Skin epidermis (tissue), 12 donors: Measurements from ENCODE around the gene MIS18A.
"Not testable (repeated sequence)": the region's sequence is repeated elsewhere in the genome, so short reads cannot be mapped to it uniquely, and the experiment has no call there.

ENCODE experiments used
- H3K27ac ChIP-seq, 21 experiments: fragments of 200-600 bp; sonication (generic) in 11 of 21; one replicate each; pipeline ENCODE4 v1.5.0; 2020; ENCODE audit warnings: mild to moderate bottlenecking in 3 of 21, inconsistent platforms in 2 of 21, moderate library complexity in 2 of 21
- H3K4me3 ChIP-seq, 7 experiments: fragments of 200-600 bp; sonication (generic) in 2 of 7; one replicate each; pipeline ENCODE4 v1.5.0; 2020; ENCODE audit warnings: inconsistent platforms in 2 of 7, mild to moderate bottlenecking in 2 of 7, moderate library complexity in 1 of 7

The MIS18A gene

GRCh38 chr21:32306021-32306780 is 27.4 kb upstream of the MIS18A start:
- H3K4me3 ChIP-seq: no peak overlapping the region
- H3K27ac ChIP-seq: no peak overlapping the region

- Histone ChIP-seq H3K4me3 (no peak overlapping the region), H3K27ac (no peak overlapping the region)
Measured at GRCh38 chr21:32304998-32305397, 26.1 kb upstream of the MIS18A start.

- Histone ChIP-seq H3K4me3 (no peak overlapping the region), H3K27ac (no peak overlapping the region)
Measured at GRCh38 chr21:32303385-32303784, 24.5 kb upstream of the MIS18A start.

DNA sequence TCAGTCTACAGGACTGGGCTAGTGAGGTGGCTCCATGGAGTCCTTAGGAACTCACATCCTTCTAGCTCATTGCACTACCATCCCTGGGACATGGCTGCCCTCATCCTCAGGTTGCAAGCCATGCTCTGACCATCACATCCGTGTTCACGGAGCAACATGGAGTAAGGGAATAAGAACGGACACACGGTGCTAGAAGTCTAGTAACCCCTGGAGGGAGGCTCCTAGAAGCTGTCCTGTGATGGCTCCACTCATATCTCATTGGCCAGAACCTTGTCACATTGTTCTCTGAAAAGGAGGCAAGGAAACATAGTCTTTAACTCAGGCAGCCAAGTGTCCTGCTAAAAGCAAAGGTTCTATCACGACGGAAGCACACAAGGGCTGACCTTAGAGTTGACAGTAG is 23.7 kb upstream of the MIS18A start:
- Histone ChIP-seq H3K4me3 (no peak overlapping the region), H3K27ac (no peak overlapping the region)

DNA sequence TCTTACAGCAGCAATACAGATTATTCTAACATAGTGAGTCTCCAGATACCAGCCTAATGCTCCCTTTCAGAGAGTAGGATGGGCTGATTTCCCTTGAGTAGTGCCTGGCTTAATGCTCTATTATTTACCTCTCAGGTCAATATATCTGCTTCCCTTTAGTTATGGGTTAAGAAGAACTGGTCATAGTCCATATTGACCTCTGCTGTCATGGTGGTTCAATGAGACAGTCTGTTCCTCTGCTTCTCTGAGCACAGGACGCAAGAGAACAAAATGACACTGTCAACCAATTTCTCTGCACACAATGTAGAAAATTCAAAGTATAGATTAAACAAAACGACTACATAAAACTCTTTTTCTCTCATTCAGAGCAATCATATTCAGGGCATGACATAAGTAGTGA is 22.7 kb upstream of the MIS18A start:
- Histone ChIP-seq H3K27ac (no peak overlapping the region), H3K4me3 (no peak overlapping the region)

- no peak overlapping the region for H3K4me3 ChIP-seq
Measured at GRCh38 chr21:32300117-32300681, 21.4 kb upstream of the MIS18A start.

DNA sequence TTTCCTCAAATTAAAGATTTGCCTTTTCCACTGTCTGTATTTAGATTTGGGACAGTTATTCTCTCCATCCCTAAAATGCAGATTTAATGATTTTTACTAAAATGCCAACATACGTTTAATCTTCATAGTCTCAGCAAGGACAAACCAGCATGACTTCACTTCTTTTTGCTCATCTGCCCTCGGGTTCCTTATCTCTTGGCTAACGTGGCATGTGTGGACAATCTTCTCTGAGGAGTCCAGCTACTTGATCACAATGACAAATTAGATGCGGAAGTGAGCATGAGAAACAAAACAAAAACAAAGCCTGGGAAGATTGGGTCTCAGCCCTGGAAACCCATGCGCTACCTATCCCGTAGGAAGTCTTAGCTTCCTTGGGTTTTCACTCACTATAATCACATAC is 20.8 kb upstream of the MIS18A start:
- Histone ChIP-seq H3K27ac (no peak overlapping the region), H3K4me3 (no peak overlapping the region)

More at GRCh38 chr21:32300117-32300681, 21.4 kb upstream of the MIS18A start:
- H3K27ac ChIP-seq: no peak overlapping the region

GRCh38 chr21:32298658-32299081 is 19.8 kb upstream of the MIS18A start, which contains the start of gene MRAP:
Gene MRAP, plus strand, starts transcription at chr21:32298855. Its CDS starts 117 bp downstream, at chr21:32298972.
- no peak within 1 kb of the TSS for H3K4me3 ChIP-seq
- peak within 1 kb of the TSS in 2 of 21 experiments; percentile 24 to 65 for H3K27ac ChIP-seq

DNA sequence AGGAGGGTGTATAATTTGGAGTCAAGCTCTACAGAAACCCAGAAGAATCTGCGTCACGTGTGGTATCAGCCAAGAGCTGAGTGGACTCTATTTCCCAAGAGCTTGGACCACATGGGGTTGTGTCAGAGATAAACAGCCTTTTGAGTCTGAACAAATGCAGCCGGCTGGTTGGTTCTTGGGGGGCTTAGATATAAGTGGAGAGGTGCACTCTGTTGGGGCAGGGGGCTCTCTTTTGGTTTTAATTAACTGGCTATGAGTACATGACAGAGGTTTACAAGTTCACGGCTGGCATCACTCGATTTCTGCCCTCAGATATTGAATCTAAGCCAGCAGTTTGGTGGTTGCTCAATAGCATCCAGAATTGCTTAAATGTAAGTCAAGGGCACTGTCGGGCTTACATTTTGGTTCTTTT is 19.3 kb upstream of the MIS18A start:
- Histone ChIP-seq H3K4me3 (no peak overlapping the region), H3K27ac (peak overlapping the region in 2 of 21 experiments; percentile 24 to 65)

DNA sequence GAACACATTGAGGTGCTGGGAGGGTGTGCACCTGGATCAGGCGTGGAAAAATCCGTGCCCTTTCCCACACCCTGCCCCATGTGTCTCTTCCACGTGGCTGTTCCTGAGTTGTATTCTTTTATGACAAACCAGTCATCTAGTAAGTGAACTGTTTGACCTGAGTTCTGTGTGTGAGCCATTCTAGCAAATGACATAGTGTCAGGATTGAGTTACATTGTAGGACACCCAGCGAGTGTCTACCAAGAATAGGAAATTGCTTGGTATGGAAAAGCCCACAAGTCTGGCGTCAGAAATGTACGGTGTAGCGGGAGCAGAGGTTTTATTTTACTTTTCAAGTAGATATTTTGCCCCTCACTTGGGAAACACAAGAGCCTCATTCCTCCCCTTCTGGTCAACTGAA is 18.6 kb upstream of the MIS18A start:
- peak overlapping the region in 1 of 21 experiments; percentile 65 for H3K27ac ChIP-seq
- H3K4me3 ChIP-seq: no peak overlapping the region

DNA sequence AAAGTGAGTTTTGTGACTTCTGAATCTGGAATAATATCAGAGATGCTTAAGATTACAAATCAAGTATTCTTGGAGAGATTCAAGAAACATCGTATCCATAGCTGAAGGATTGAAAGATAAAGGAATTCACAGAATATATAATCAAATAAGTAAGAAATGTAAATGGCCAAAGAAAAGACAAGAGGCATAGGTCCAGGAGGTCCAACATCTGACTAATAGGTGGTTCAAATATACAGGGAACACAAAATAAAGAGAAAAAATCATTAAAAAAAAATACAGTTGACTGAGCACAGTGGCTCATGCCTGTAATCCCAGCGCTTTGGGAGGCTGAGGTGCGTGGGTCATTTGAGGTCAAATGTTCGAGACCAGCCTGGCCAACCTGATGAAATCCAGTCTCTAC is 6.6 kb upstream of the MIS18A start:
- Histone ChIP-seq H3K4me3 (no peak overlapping the region), H3K27ac (no peak overlapping the region)

GRCh38 chr21:32282992-32283391 is 4.1 kb upstream of the MIS18A start:
- no peak overlapping the region for H3K4me3 ChIP-seq

GRCh38 chr21:32281531-32281930 is 2.7 kb upstream of the MIS18A start:
- Histone ChIP-seq H3K27ac (no peak overlapping the region), H3K4me3 (no peak overlapping the region)

More at GRCh38 chr21:32282992-32283391, 4.1 kb upstream of the MIS18A start:
- no peak overlapping the region for H3K27ac ChIP-seq

DNA sequence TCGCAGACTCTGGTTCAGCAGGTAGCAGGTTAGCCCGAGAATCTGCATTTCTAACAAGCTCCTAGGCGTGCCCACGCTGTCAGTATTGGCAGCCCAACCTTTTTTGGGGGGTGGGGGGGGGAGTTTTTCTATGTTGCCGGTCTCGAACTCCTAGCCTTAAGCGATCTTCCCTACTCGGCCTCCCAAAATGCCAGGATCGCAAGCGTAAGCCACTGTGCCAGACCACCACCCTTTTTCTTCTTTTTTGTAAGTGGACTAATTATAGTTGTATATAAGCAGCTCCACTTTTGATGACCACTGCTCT is 480 bp upstream of the MIS18A start:
- peak overlapping the region in 20 of 21 experiments; percentile 13 to 90 (median 78) for H3K27ac ChIP-seq
- peak overlapping the region; percentile 72 to 99 (median 93) for H3K4me3 ChIP-seq

GRCh38 chr21:32278103-32278502 is 746 bp downstream of the MIS18A start:
- H3K27ac ChIP-seq: peak overlapping the region in 17 of 21 experiments; percentile 44 to 89 (median 80)
- H3K4me3 ChIP-seq: peak overlapping the region; percentile 72 to 99 (median 93)

GRCh38 chr21:32276671-32277070 is 2.2 kb downstream of the MIS18A start:
- Histone ChIP-seq H3K4me3 (no peak overlapping the region), H3K27ac (no peak overlapping the region)

DNA sequence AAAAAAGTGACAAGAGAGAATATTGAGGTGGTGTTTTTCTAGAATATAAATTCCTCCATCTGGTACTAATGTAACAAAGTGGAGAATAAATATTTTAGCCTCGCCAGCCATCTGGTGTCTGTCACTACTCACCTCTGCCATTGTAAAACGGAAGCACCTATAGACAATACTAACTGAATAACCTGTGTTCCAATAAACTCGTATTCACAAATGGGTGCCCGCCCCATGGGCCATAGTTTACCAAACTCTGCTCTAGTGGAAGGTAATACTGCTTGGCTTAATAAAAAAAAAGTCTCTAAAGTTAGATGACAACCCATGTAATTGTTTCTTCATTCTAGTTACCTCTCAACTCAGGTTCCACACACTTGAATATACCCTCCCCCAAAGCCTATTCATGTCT is 8.1 kb downstream of the MIS18A start:
- Histone ChIP-seq H3K4me3 (no peak overlapping the region), H3K27ac (no peak overlapping the region)

- not testable (repeated sequence) for H3K27ac ChIP-seq, H3K4me3 ChIP-seq
Measured at GRCh38 chr21:32265321-32265720, 13.5 kb downstream of the MIS18A start.

DNA sequence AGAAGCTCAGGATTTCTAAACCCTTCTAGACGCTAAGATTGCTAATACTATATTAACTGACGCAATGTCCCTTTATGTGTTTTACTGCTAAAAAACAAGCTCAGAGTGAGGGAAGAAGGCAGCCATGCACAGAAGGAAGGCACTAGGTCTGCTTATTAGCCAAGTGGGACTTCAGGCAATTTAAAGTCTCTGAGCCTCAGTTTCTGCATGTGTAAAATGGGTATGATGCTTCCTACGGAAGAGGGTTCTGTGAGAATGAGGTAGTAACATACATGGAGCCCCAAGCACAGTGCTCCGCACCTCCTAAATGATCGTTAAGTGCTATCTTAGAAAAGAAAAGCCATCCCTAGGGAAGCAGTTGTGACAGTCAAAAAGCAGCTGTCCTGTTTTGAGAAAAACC is 16.9 kb downstream of the MIS18A start:
- Histone ChIP-seq H3K27ac (no peak overlapping the region), H3K4me3 (no peak overlapping the region)

DNA sequence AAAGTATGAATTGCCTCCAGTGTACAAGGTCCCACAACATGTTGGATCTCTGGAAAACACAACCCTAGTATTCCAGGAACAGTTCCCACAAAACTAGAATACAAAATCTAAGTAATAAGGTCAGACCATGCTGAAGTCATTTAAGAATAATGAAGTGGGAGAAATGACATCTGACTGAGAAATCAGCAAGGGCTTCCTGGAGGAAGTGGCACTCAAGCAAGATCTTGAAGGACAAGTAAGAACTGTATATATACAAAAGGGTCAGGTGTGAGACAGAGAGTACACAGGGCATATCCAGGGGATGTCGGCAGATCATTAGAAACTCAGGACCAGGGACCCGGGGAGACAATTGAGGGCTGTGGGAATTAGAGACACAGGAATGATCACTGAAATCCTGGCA is 18.7 kb downstream of the MIS18A start:
- Histone ChIP-seq H3K27ac (no peak overlapping the region), H3K4me3 (no peak overlapping the region)

GRCh38 chr21:32258786-32259048 is 20.1 kb downstream of the MIS18A start:
- H3K4me3 ChIP-seq, H3K27ac ChIP-seq: not testable (repeated sequence)
